Neural progenitor cell (in vitro differentiated cells): Measurements from ENCODE around the gene BNIP3.

Source experiments
- EZH2phosphoT487 ChIP-seq: fragments of 200-600 bp; sonication (generic); IDR thresholded peaks from 2 replicates; pipeline ENCODE4 v1.6.1; 2017; ENCODE audit warnings: antibody characterized with exemption
- TF ChIP-seq, protein P1 (sequence below): fragments of 200-600 bp; sonication (generic); IDR thresholded peaks from 2 replicates; pipeline ENCODE4 v1.5.1; 2017; ENCODE audit warnings: antibody characterized with exemption, mild to moderate bottlenecking

GRCh38 chr10:131975003-131975402, 6.7 kb downstream of the BNIP3 start:
- TF ChIP-seq, protein P1, sequence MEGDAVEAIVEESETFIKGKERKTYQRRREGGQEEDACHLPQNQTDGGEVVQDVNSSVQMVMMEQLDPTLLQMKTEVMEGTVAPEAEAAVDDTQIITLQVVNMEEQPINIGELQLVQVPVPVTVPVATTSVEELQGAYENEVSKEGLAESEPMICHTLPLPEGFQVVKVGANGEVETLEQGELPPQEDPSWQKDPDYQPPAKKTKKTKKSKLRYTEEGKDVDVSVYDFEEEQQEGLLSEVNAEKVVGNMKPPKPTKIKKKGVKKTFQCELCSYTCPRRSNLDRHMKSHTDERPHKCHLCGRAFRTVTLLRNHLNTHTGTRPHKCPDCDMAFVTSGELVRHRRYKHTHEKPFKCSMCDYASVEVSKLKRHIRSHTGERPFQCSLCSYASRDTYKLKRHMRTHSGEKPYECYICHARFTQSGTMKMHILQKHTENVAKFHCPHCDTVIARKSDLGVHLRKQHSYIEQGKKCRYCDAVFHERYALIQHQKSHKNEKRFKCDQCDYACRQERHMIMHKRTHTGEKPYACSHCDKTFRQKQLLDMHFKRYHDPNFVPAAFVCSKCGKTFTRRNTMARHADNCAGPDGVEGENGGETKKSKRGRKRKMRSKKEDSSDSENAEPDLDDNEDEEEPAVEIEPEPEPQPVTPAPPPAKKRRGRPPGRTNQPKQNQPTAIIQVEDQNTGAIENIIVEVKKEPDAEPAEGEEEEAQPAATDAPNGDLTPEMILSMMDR = no peak
- no peak for TF ChIP-seq EZH2phosphoT487
